KBM-7 (cell line): ENCODE measurements around the gene HBP1.

Experiments
- DNase-seq: peaks from one replicate; pipeline ENCODE4 v3.0.0-alpha.2; 2015
- in situ Hi-C: fragments of 300-500 bp; cut with MboI; formaldehyde crosslinking; loops from 2 replicates; pipeline ENCODE4 v1.14.3; 2020; ENCODE audit warnings: low sequenced_read_pairs, low pct_unique_long_range_greater_than_20kb, mixed read lengths

Gene HBP1

DNA sequence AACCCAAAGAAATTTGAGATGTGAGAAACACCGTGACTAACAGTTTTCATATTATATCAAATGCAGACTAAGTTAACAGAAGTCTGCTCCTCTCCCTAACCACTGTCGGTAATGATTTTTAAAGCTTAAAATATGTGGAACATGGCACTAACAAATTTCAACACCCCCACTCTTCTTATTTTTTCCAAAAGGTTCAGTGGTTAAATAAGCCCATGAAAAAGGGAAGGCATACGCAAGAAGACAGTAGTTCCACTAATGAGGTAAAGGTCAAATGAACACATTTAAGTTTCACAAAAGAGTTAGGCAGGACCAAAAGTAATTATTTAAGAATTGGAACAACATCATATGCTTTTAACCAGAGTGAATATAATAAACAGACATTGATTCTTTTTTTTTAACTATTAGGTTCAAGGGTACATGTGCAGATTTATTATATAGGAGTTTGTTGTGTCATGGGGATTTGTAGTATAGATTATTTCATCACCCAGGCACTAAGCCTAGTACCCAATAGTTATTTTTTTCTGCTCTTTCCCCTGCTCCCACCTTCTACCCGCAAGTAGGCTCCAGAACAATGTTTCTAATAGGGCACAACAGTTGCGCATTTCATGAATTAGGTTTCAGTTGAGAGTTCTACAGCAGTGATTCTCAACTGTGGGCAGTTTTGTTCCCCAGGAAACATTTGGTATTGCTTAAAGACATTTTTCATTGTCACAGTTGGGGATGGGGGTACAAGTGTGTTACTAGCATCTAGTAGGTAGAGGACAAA, 79.9 kb downstream of the HBP1 start:
- no peak for DNase-seq
- in situ Hi-C loops, result no loop called here

GRCh38 chr7:107251963-107252362, 83.2 kb downstream of the HBP1 start:
- no peak for DNase-seq
- in situ Hi-C loops, result no loop called here
